ENCODE data around the gene MPZL2. TPM values are rescaled to one million over a fixed set of nuclear protein-coding genes. Genes with fewer than 3 reads are reported as not detected.

MPZL2 gene
- polyA plus RNA-seq, 1 donor from 2014 or later: not detected

DNA sequence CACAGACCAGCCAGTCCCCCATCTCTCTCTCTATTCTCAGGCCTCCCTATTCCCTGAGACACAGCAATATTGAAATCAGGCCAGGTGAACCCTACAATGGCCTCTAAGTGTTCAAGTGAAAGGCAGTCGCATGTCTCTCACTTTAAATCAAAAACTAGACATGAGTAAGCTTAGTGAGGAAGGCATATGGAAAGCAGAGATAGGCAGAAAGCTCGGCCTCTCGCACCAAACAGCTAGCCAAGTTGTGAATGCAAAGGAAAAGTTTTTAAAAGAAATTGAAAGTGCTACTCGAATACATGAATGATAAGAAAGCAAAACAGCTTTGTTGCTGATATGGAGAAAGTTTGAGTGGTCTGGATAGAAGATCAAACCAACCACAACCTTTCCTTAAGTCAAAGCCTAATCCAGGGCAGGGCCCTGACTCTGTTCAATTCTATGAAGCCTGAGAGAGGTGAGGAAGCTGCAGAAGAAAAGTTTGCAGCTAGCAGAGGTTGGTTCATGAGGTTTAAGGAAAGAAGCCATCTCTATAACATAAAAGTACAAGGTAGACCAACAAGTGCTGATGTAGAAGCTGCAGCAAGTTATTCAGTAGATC, 19.8 kb upstream of the MPZL2 start:
- H3K79me2 ChIP-seq (replicated peaks; ENCODE audit: insufficient read depth, low read length): no peaks in the 10 kb centered on the region
- no peaks in the 10 kb centered on the region for H3K9me3 ChIP-seq (ENCODE audit: low read length)
- no peak overlapping the region for H3K27ac ChIP-seq (ENCODE audit: low read length)
- no peaks in the 10 kb centered on the region for H3K36me3 ChIP-seq (ENCODE audit: insufficient read depth, low read length)
- no peaks in the 10 kb centered on the region for H3F3A ChIP-seq (ENCODE audit: insufficient read depth, low read length, poor library complexity, severe bottlenecking)
- H2AFZ ChIP-seq (ENCODE audit: low read depth, low read length): no peak overlapping the region
- no peak overlapping the region for H3K9ac ChIP-seq (ENCODE audit: low read length)
- no peaks in the 10 kb centered on the region for H4K20me1 ChIP-seq (ENCODE audit: insufficient read depth)
- no peak overlapping the region for H3K4me3 ChIP-seq (ENCODE audit: low read length)
- H3K4me2 ChIP-seq (ENCODE audit: low read length): no peak overlapping the region
- H3K27me3 ChIP-seq (ENCODE audit: insufficient read depth, low read depth, low read length): no peaks in the 10 kb centered on the region
- H3K9me2 ChIP-seq (ENCODE audit: insufficient read depth, low read length): no peaks in the 10 kb centered on the region
- TF ChIP-seq RAD21 (conservative IDR thresholded peaks at IDR 0.05) (no peak), TAF1 (IDR thresholded peaks at IDR 0.05; ENCODE audit: low read depth) (no peak), EZH2 (IDR thresholded peaks at IDR 0.05; ENCODE audit: borderline replicate concordance, insufficient read depth, low read length, poor library complexity, severe bottlenecking) (no peak), MXI1 (conservative IDR thresholded peaks at IDR 0.05; ENCODE audit: poor library complexity, severe bottlenecking) (no peak), EP300 (conservative IDR thresholded peaks at IDR 0.05; ENCODE audit: poor library complexity, severe bottlenecking) (no peak), POLR2AphosphoS5 (IDR thresholded peaks at IDR 0.05) (no peak), SMC3 (conservative IDR thresholded peaks at IDR 0.05; ENCODE audit: poor library complexity) (no peak)
- TF ChIP-seq, protein P1, sequence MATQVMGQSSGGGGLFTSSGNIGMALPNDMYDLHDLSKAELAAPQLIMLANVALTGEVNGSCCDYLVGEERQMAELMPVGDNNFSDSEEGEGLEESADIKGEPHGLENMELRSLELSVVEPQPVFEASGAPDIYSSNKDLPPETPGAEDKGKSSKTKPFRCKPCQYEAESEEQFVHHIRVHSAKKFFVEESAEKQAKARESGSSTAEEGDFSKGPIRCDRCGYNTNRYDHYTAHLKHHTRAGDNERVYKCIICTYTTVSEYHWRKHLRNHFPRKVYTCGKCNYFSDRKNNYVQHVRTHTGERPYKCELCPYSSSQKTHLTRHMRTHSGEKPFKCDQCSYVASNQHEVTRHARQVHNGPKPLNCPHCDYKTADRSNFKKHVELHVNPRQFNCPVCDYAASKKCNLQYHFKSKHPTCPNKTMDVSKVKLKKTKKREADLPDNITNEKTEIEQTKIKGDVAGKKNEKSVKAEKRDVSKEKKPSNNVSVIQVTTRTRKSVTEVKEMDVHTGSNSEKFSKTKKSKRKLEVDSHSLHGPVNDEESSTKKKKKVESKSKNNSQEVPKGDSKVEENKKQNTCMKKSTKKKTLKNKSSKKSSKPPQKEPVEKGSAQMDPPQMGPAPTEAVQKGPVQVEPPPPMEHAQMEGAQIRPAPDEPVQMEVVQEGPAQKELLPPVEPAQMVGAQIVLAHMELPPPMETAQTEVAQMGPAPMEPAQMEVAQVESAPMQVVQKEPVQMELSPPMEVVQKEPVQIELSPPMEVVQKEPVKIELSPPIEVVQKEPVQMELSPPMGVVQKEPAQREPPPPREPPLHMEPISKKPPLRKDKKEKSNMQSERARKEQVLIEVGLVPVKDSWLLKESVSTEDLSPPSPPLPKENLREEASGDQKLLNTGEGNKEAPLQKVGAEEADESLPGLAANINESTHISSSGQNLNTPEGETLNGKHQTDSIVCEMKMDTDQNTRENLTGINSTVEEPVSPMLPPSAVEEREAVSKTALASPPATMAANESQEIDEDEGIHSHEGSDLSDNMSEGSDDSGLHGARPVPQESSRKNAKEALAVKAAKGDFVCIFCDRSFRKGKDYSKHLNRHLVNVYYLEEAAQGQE (IDR thresholded peaks at IDR 0.05; ENCODE audit: borderline replicate concordance): no peak
- TF ChIP-seq, protein P2, sequence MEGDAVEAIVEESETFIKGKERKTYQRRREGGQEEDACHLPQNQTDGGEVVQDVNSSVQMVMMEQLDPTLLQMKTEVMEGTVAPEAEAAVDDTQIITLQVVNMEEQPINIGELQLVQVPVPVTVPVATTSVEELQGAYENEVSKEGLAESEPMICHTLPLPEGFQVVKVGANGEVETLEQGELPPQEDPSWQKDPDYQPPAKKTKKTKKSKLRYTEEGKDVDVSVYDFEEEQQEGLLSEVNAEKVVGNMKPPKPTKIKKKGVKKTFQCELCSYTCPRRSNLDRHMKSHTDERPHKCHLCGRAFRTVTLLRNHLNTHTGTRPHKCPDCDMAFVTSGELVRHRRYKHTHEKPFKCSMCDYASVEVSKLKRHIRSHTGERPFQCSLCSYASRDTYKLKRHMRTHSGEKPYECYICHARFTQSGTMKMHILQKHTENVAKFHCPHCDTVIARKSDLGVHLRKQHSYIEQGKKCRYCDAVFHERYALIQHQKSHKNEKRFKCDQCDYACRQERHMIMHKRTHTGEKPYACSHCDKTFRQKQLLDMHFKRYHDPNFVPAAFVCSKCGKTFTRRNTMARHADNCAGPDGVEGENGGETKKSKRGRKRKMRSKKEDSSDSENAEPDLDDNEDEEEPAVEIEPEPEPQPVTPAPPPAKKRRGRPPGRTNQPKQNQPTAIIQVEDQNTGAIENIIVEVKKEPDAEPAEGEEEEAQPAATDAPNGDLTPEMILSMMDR (IDR thresholded peaks at IDR 0.05; ENCODE audit: poor library complexity, severe bottlenecking): no peak

DNA sequence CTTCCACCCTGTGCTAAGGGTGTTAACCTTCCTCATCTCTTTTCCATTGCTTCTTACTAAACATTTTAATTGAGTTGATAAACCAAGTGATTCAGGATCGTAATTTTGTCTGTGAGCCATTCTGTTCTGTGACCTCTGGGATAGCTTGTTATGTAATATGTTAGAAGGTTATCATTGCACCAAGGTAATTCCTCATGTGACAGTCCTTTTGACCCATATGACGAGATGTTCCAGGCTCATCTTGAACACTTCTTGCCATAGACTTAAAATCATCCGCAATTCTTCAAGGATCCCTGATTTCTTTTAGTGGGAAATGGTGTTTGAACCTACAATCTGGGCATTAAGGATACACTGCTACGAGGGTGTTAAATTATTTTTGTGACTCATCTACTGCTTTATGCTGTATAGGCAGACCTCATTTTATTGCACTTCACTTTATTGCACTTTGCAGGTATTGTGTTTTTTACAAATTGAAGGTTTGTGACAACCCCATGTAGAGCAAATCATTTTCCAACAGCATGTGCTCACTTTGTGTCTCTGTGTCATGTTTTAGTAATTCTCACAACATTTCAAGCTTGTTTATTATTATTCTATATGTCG, 19.0 kb upstream of the MPZL2 start:
- H3K9me2 ChIP-seq (ENCODE audit: insufficient read depth, low read length): no peaks in the 10 kb centered on the region
- no peak overlapping the region for H3K27ac ChIP-seq (ENCODE audit: low read length)
- H3K9ac ChIP-seq (ENCODE audit: low read length): no peak overlapping the region
- no peaks in the 10 kb centered on the region for H3K79me2 ChIP-seq (replicated peaks; ENCODE audit: insufficient read depth, low read length)
- no peaks in the 10 kb centered on the region for H4K20me1 ChIP-seq (ENCODE audit: insufficient read depth)
- no peaks in the 10 kb centered on the region for H3K27me3 ChIP-seq (ENCODE audit: insufficient read depth, low read depth, low read length)
- no peak overlapping the region for H3K4me2 ChIP-seq (ENCODE audit: low read length)
- H2AFZ ChIP-seq (ENCODE audit: low read depth, low read length): no peak overlapping the region
- H3F3A ChIP-seq (ENCODE audit: insufficient read depth, low read length, poor library complexity, severe bottlenecking): no peaks in the 10 kb centered on the region
- H3K36me3 ChIP-seq (ENCODE audit: insufficient read depth, low read length): no peaks in the 10 kb centered on the region
- TF ChIP-seq EP300 (conservative IDR thresholded peaks at IDR 0.05; ENCODE audit: poor library complexity, severe bottlenecking) (peak; percentile 27), POLR2AphosphoS5 (IDR thresholded peaks at IDR 0.05) (peak; percentile 72), TAF1 (IDR thresholded peaks at IDR 0.05; ENCODE audit: low read depth) (no peak)
- no peak overlapping the region for H3K4me3 ChIP-seq (ENCODE audit: low read length)
- no peaks in the 10 kb centered on the region for H3K9me3 ChIP-seq (ENCODE audit: low read length)
